Brain microvascular endothelial cell (primary cell): ENCODE measurements around the gene MPPE1.

Source experiments
- DNase-seq: peaks from one replicate; pipeline ENCODE4 v3.0.0-alpha.2; 2020
- H3K27ac ChIP-seq: fragments of 250-450 bp; sonication (Bioruptor Pico); 2 replicates; pipeline ENCODE4 v1.5.1; 2020; ENCODE audit warnings: mild to moderate bottlenecking, moderate library complexity
- H3K27me3 ChIP-seq: fragments of 250-450 bp; sonication (Bioruptor Pico); replicated peaks from 2 replicates; pipeline ENCODE4 v1.5.1; 2020; ENCODE audit warnings: mild to moderate bottlenecking
- H3K36me3 ChIP-seq: fragments of 250-450 bp; sonication (Bioruptor Pico); replicated peaks from 2 replicates; pipeline ENCODE4 v1.5.1; 2020; ENCODE audit warnings: mild to moderate bottlenecking
- H3K4me3 ChIP-seq: 2 replicates; pipeline ENCODE4 v1.5.1; 2011; ENCODE audit warnings: low read depth, mild to moderate bottlenecking, control low read depth, low read length, moderate library complexity
- in situ Hi-C: cut with HindIII; loops from 2 replicates; pipeline ENCODE4 v1.10.0; 2017; ENCODE audit warnings: low sequenced_read_pairs, low pct_ligation_motif_present
- TF ChIP-seq, protein P1 (sequence below): IDR thresholded peaks from 2 replicates; pipeline ENCODE4 v1.5.1; 2011; ENCODE audit warnings: low read depth, mild to moderate bottlenecking, moderate library complexity, low read length, control low read depth, inconsistent platforms; ENCODE audit errors: missing control alignments

MPPE1 gene

GRCh38 chr18:11906926-11907874, 917 bp downstream of the MPPE1 start:
- H3K36me3 ChIP-seq = no peaks in the 10 kb centered on the region
- in situ Hi-C loops = no loop called here
- H3K27ac ChIP-seq = no peak overlapping the region
- H3K4me3 ChIP-seq = peak overlapping the region; percentile 84
- TF ChIP-seq, protein P1, sequence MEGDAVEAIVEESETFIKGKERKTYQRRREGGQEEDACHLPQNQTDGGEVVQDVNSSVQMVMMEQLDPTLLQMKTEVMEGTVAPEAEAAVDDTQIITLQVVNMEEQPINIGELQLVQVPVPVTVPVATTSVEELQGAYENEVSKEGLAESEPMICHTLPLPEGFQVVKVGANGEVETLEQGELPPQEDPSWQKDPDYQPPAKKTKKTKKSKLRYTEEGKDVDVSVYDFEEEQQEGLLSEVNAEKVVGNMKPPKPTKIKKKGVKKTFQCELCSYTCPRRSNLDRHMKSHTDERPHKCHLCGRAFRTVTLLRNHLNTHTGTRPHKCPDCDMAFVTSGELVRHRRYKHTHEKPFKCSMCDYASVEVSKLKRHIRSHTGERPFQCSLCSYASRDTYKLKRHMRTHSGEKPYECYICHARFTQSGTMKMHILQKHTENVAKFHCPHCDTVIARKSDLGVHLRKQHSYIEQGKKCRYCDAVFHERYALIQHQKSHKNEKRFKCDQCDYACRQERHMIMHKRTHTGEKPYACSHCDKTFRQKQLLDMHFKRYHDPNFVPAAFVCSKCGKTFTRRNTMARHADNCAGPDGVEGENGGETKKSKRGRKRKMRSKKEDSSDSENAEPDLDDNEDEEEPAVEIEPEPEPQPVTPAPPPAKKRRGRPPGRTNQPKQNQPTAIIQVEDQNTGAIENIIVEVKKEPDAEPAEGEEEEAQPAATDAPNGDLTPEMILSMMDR = no peak
- DNase-seq = no peak
- no peaks in the 10 kb centered on the region for H3K27me3 ChIP-seq

- H3K27me3 ChIP-seq = no peaks in the 10 kb centered on the region
- TF ChIP-seq, protein P1 = no peak
- no peaks in the 10 kb centered on the region for H3K36me3 ChIP-seq
- H3K4me3 ChIP-seq = no peak overlapping the region
- in situ Hi-C loops = no loop called here
- H3K27ac ChIP-seq = no peak overlapping the region
- no peak for DNase-seq
These were observed 1.9 kb downstream of the MPPE1 start for GRCh38 chr18:11906176-11906575.

- no peaks in the 10 kb centered on the region for H3K27me3 ChIP-seq
- in situ Hi-C loops = no loop called here
- H3K36me3 ChIP-seq = no peaks in the 10 kb centered on the region
- no peak overlapping the region for H3K4me3 ChIP-seq
- TF ChIP-seq, protein P1 = no peak
- H3K27ac ChIP-seq = no peak overlapping the region
- no peak for DNase-seq
These were observed 2.5 kb downstream of the MPPE1 start for GRCh38 chr18:11905613-11906012.

DNA sequence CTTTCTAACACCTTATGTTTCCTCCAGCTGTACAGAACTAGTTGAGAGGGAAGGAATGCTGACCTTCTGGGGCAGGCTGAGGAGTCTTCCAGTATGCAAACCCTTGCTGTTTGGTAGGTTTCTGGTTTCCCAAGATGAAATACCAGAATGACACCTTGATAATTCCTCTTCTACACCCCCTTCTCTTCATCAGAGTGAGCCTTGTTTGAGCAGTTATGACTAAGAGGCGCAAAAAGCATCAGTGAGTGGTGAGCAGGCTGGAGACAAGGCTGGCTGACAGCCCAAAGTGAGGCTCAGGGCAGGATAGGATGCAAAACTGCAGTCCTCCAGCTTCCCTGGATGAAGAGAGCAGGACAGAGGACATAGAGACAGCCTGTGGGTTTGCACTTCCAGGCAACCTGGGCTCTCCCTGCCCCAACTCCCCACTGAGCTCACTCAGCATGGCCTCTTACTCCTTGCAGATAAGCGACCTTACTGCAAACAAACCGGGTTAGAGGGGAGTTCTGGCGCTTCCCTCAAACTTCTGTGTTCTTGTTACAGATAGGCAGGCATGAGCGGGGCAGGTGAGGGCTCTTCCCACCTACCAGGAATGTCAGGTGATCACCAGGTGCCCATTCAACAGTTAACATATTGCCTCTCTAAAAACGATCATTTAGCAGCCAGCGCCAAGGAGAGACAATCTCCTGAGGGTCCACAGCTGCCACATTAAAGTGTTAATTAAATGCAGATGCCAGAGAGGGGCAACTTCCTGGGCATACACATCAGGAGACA, 5.4 kb downstream of the MPPE1 start:
- TF ChIP-seq, protein P1 = no peak
- H3K4me3 ChIP-seq = no peak overlapping the region
- no peak overlapping the region for H3K27ac ChIP-seq
- in situ Hi-C loops = no loop called here
- H3K36me3 ChIP-seq = no peaks in the 10 kb centered on the region
- H3K27me3 ChIP-seq = no peaks in the 10 kb centered on the region
- DNase-seq = no peak

- no peaks in the 10 kb centered on the region for H3K36me3 ChIP-seq
- no peak overlapping the region for H3K4me3 ChIP-seq
- in situ Hi-C loops = no loop called here
- H3K27ac ChIP-seq = no peak overlapping the region
- no peak for DNase-seq
- H3K27me3 ChIP-seq = no peaks in the 10 kb centered on the region
- TF ChIP-seq, protein P1 = no peak
These were observed 6.2 kb downstream of the MPPE1 start for GRCh38 chr18:11901826-11902438.
